Naive thymus-derived CD4-positive, alpha-beta T cell (primary cell): ENCODE measurements around the gene PLD1. TPM values are rescaled to one million over a fixed set of nuclear protein-coding genes. Genes with fewer than 3 reads are reported as not detected.

ENCODE experiments used
- ATAC-seq: fragments of 150-1000 bp; cut with Tn5 transposase; 2 replicates; pipeline ENCODE4 v1.10.0; 2021; ENCODE audit warnings: mild to moderate bottlenecking, moderate library complexity
- CTCF ChIA-PET: fragments of 350-600 bp; sonication (Branson Sonifier 250); formaldehyde crosslinking; loops from one replicate; lab custom pipeline; 2021; ENCODE audit warnings: antibody characterized with exemption; lab: Charles Lee
- POLR2A ChIA-PET: fragments of 350-600 bp; sonication (Branson Sonifier 250); formaldehyde crosslinking; loops from one replicate; lab custom pipeline; 2021; ENCODE audit warnings: antibody characterized with exemption, inconsistent platforms; lab: Charles Lee
- DNase-seq, 9 donors: peaks; one replicate each; pipeline versions ENCODE4 v3.0.0 to v3.0.0-alpha.2; 2020 to 2022; ENCODE audit warnings: mixed read lengths in 1 of 9
- H3K27ac ChIP-seq: one replicate; pipeline ENCODE4 v1.7.0; 2013; ENCODE audit warnings: mild to moderate bottlenecking, low read depth, low read length, moderate library complexity
- H3K27me3 ChIP-seq, 2 donors: one replicate each; pipeline ENCODE4 v1.7.0; 2013; ENCODE audit warnings: low read length in 2 of 2, mild to moderate bottlenecking in 2 of 2, moderate library complexity in 2 of 2; ENCODE audit not compliant: control insufficient read depth in 2 of 2, insufficient read depth in 2 of 2
- H3K36me3 ChIP-seq, 3 experiments: 1 replicate in 2 of 3; 2 replicates in 1 of 3; pipeline ENCODE4 v1.7.0; 2013; ENCODE audit warnings: low read length in 3 of 3, mild to moderate bottlenecking in 3 of 3, moderate library complexity in 1 of 3; ENCODE audit not compliant: insufficient read depth in 3 of 3, control insufficient read depth in 2 of 3
- H3K4me1 ChIP-seq, 2 donors: one replicate each; pipeline ENCODE4 v1.7.0; 2013; ENCODE audit warnings: low read length in 2 of 2, mild to moderate bottlenecking in 2 of 2, moderate library complexity in 1 of 2; ENCODE audit not compliant: control insufficient read depth in 2 of 2, insufficient read depth in 2 of 2
- H3K4me3 ChIP-seq: 2 replicates; pipeline ENCODE4 v1.7.0; 2013; ENCODE audit warnings: mild to moderate bottlenecking, low read length
- H3K9me3 ChIP-seq, 3 experiments: 1 replicate in 2 of 3; 2 replicates in 1 of 3; pipeline ENCODE4 v1.7.0; 2013; ENCODE audit warnings: low read length in 3 of 3; ENCODE audit not compliant: control insufficient read depth in 2 of 3
- H3K27ac Mint-ChIP-seq, 9 donors: one replicate each; pipeline ENCODE4 v1.8.0; 2020 to 2022; ENCODE audit warnings: mixed read lengths in 9 of 9, mild to moderate bottlenecking in 8 of 9, moderate library complexity in 5 of 9, inconsistent platforms in 2 of 9
- H3K27me3 Mint-ChIP-seq, 5 donors: one replicate each; pipeline ENCODE4 v1.8.0; 2021 to 2022; ENCODE audit warnings: mixed read lengths in 5 of 5, mild to moderate bottlenecking in 1 of 5
- H3K36me3 Mint-ChIP-seq, 5 donors: one replicate each; pipeline ENCODE4 v1.8.0; 2020 to 2022; ENCODE audit warnings: mixed read lengths in 5 of 5, mild to moderate bottlenecking in 3 of 5, inconsistent platforms in 1 of 5
- H3K4me1 Mint-ChIP-seq, 7 donors: one replicate each; pipeline ENCODE4 v1.8.0; 2020 to 2022; ENCODE audit warnings: mixed read lengths in 7 of 7, mild to moderate bottlenecking in 3 of 7, inconsistent platforms in 1 of 7
- H3K4me3 Mint-ChIP-seq, 10 donors: one replicate each; pipeline ENCODE4 v1.8.0; 2020 to 2022; ENCODE audit warnings: mild to moderate bottlenecking in 10 of 10, mixed read lengths in 10 of 10, moderate library complexity in 6 of 10, inconsistent platforms in 2 of 10
- H3K9me3 Mint-ChIP-seq, 11 donors: one replicate each; pipeline ENCODE4 v1.8.0; 2020 to 2022; ENCODE audit warnings: mixed read lengths in 11 of 11, mild to moderate bottlenecking in 4 of 11, inconsistent platforms in 1 of 11, moderate library complexity in 1 of 11
- intact Hi-C, 2 donors: fragments of 100-400 bp; cut with micrococcal nuclease; formaldehyde crosslinking; loops; one replicate each; pipeline ENCODE4 v1.15.1; 2023
- polyA plus RNA-seq, 2 donors: library from polyadenylated mRNA; unstranded; fragments of 300-500 nt; fragmentation: Illumina TruSeq; gene quantifications; one replicate each; pipeline ENCODE4 v1.2.3, GENCODE V29; 2021
- total RNA-seq, 6 experiments: library from RNA in 5 of 6; stranded (reverse) in 5 of 6; gene quantifications; 1 replicate in 5 of 6; 2 replicates in 1 of 6; pipeline ENCODE4 v1.2.3 and lab custom pipeline; 2021 to 2026

Gene PLD1
- total and polyA plus RNA-seq, 7 experiments from 2014 or later, result 0.36 to 12.9 (median 1.4) TPM; not detected in 2

- intact Hi-C loops, result no loop called here
- CTCF ChIA-PET, result interaction anchor here (0.7 kb wide), 1 partner anchor 972 kb away, joined by 3 read pairs; no protein-coding TSS in a partner anchor
- no peak for ATAC-seq
These were observed 3.8 kb downstream of the PLD1 start for GRCh38 chr3:171806200-171807128.

GRCh38 chr3:171805687-171806086, 4.6 kb downstream of the PLD1 start:
- ChIA-PET POLR2A (no interaction called here), CTCF (no interaction called here)
- Histone ChIP-seq H3K4me3 (no peak overlapping the region), H3K4me1 (peaks cover 0 to 4% of the 10 kb centered on the region in 2 donors), H3K9me3 (no peaks in the 10 kb centered on the region), H3K36me3 (no peaks in the 10 kb centered on the region), H3K27me3 (no peaks in the 10 kb centered on the region), H3K27ac (no peak overlapping the region)
- H3K4me3 Mint-ChIP-seq, result no peak overlapping the region
- H3K36me3 Mint-ChIP-seq, result no peaks in the 10 kb centered on the region
- intact Hi-C loops, result no loop called here
- peaks cover 7 to 12% (median 11%) of the 10 kb centered on the region in 7 donors for H3K4me1 Mint-ChIP-seq
- H3K9me3 Mint-ChIP-seq, result no peaks in the 10 kb centered on the region
- ATAC-seq (no peak), DNase-seq (no peak)
- H3K27me3 Mint-ChIP-seq, result peaks cover 9 to 37% (median 25%) of the 10 kb centered on the region in 5 donors
- H3K27ac Mint-ChIP-seq, result no peak overlapping the region

More at GRCh38 chr3:171806200-171807128, 3.8 kb downstream of the PLD1 start:
- Mint-ChIP-seq H3K27me3 (peaks cover 17 to 45% (median 31%) of the 10 kb centered on the region in 5 donors), H3K27ac (no peak overlapping the region), H3K4me1 (peaks cover 7 to 15% (median 12%) of the 10 kb centered on the region in 7 donors), H3K4me3 (no peak overlapping the region), H3K9me3 (no peaks in the 10 kb centered on the region), H3K36me3 (no peaks in the 10 kb centered on the region)
- no peak for DNase-seq
- Histone ChIP-seq H3K27ac (no peak overlapping the region), H3K9me3 (no peaks in the 10 kb centered on the region), H3K27me3 (peaks cover 0 to 7% of the 10 kb centered on the region in 2 donors), H3K4me3 (no peak overlapping the region), H3K36me3 (no peaks in the 10 kb centered on the region), H3K4me1 (peaks cover 0 to 4% of the 10 kb centered on the region in 2 donors)
- POLR2A ChIA-PET, result no interaction called here

GRCh38 chr3:171804618-171805389, 5.5 kb downstream of the PLD1 start:
- H3K36me3 ChIP-seq, result no peaks in the 10 kb centered on the region
- H3K4me3 Mint-ChIP-seq, result no peak overlapping the region
- ChIA-PET CTCF (no interaction called here), POLR2A (no interaction called here)
- H3K4me1 ChIP-seq, result peaks cover 0 to 4% of the 10 kb centered on the region in 2 donors
- no peak overlapping the region for H3K27ac ChIP-seq
- peaks cover 6 to 8% (median 7%) of the 10 kb centered on the region in 7 donors for H3K4me1 Mint-ChIP-seq
- H3K27ac Mint-ChIP-seq, result no peak overlapping the region
- intact Hi-C loops, result no loop called here
- DNase-seq (no peak), ATAC-seq (no peak)
- H3K27me3 Mint-ChIP-seq, result peaks cover 7 to 35% (median 20%) of the 10 kb centered on the region in 5 donors
- no peaks in the 10 kb centered on the region for H3K9me3 ChIP-seq
- no peaks in the 10 kb centered on the region for H3K27me3 ChIP-seq
- H3K9me3 Mint-ChIP-seq, result no peaks in the 10 kb centered on the region
- H3K4me3 ChIP-seq, result no peak overlapping the region
- H3K36me3 Mint-ChIP-seq, result no peaks in the 10 kb centered on the region

GRCh38 chr3:171803044-171803443, 7.2 kb downstream of the PLD1 start:
- Histone ChIP-seq H3K9me3 (no peaks in the 10 kb centered on the region), H3K4me1 (no peaks in the 10 kb centered on the region), H3K27me3 (no peaks in the 10 kb centered on the region), H3K4me3 (no peak overlapping the region), H3K27ac (no peak overlapping the region), H3K36me3 (no peaks in the 10 kb centered on the region)
- H3K27me3 Mint-ChIP-seq, result peaks cover 3 to 26% (median 11%) of the 10 kb centered on the region in 5 donors
- H3K36me3 Mint-ChIP-seq, result no peaks in the 10 kb centered on the region
- H3K4me3 Mint-ChIP-seq, result no peak overlapping the region
- no peak for DNase-seq
- H3K9me3 Mint-ChIP-seq, result no peaks in the 10 kb centered on the region
- H3K4me1 Mint-ChIP-seq, result no peaks in the 10 kb centered on the region
- CTCF ChIA-PET, result no interaction called here
- intact Hi-C loops, result no loop called here
- no peak overlapping the region for H3K27ac Mint-ChIP-seq
- ATAC-seq, result no peak
- POLR2A ChIA-PET, result no interaction called here

- H3K36me3 Mint-ChIP-seq, result no peaks in the 10 kb centered on the region
- no peaks in the 10 kb centered on the region for H3K36me3 ChIP-seq
- no peaks in the 10 kb centered on the region for H3K27me3 ChIP-seq
- no peaks in the 10 kb centered on the region for H3K4me1 ChIP-seq
- H3K9me3 Mint-ChIP-seq, result no peaks in the 10 kb centered on the region
- H3K27ac Mint-ChIP-seq, result no peak overlapping the region
- peaks cover 3 to 21% (median 7%) of the 10 kb centered on the region in 5 donors for H3K27me3 Mint-ChIP-seq
- no peak for ATAC-seq
- H3K4me3 ChIP-seq, result no peak overlapping the region
- H3K27ac ChIP-seq, result no peak overlapping the region
- CTCF ChIA-PET, result no interaction called here
- intact Hi-C loops, result no loop called here
- no peaks in the 10 kb centered on the region for H3K9me3 ChIP-seq
- H3K4me1 Mint-ChIP-seq, result no peaks in the 10 kb centered on the region
- H3K4me3 Mint-ChIP-seq, result no peak overlapping the region
- DNase-seq, result no peak
- POLR2A ChIA-PET, result no interaction called here
These were observed 7.7 kb downstream of the PLD1 start for GRCh38 chr3:171802590-171802956.

GRCh38 chr3:171801738-171802589, 8.3 kb downstream of the PLD1 start:
- Histone ChIP-seq H3K27me3 (no peaks in the 10 kb centered on the region), H3K27ac (no peak overlapping the region), H3K36me3 (no peaks in the 10 kb centered on the region), H3K9me3 (no peaks in the 10 kb centered on the region), H3K4me3 (no peak overlapping the region), H3K4me1 (no peaks in the 10 kb centered on the region)
- H3K4me1 Mint-ChIP-seq, result no peaks in the 10 kb centered on the region
- DNase-seq, result no peak
- ChIA-PET POLR2A (no interaction called here), CTCF (no interaction called here)
- intact Hi-C loops, result no loop called here
- H3K36me3 Mint-ChIP-seq, result no peaks in the 10 kb centered on the region
- H3K4me3 Mint-ChIP-seq, result no peak overlapping the region
- no peak overlapping the region for H3K27ac Mint-ChIP-seq
- no peak for ATAC-seq
- H3K27me3 Mint-ChIP-seq, result peaks cover 0 to 18% (median 1%) of the 10 kb centered on the region in 5 donors
- H3K9me3 Mint-ChIP-seq, result no peaks in the 10 kb centered on the region
